ENCODE data around the gene DNM2. TPM values are rescaled to one million over a fixed set of nuclear protein-coding genes. Genes with fewer than 3 reads are reported as not detected.

Gene DNM2
- total and polyA plus RNA-seq, 9 of the 15 experiments (the other 6 are each of a cell fraction or from before 2014, with no cell fraction given), result 2.2 to 161 (median 72.6) TPM

- TF ChIP-seq ZBTB40 (IDR thresholded peaks at IDR 0.05), result no peak
- no peak for TF ChIP-seq ZBTB40 (CRISPR knock-in tag; IDR thresholded peaks at IDR 0.05)
- TF ChIP-seq RREB1 (CRISPR knock-in tag; IDR thresholded peaks at IDR 0.05), result no peak
- TF ChIP-seq ATF3 (IDR thresholded peaks at IDR 0.05), result peak; percentile 90
- TF ChIP-seq ATF3 (CRISPR knock-in tag; conservative IDR thresholded peaks at IDR 0.05), result no peak
- no peak for TF ChIP-seq ZNF57 (CRISPR knock-in tag; IDR thresholded peaks at IDR 0.05)
- TF ChIP-seq CSDE1 (IDR thresholded peaks at IDR 0.05), result no peak
- TF ChIP-seq HNRNPUL1 (IDR thresholded peaks at IDR 0.05; ENCODE audit: low read length), result no peak
- TF ChIP-seq MTA3 (IDR thresholded peaks at IDR 0.05; ENCODE audit: borderline replicate concordance), result peak; percentile 94; the same call in 1 of the 2 replicates
- TF ChIP-seq IRF2 (CRISPR knock-in tag; IDR thresholded peaks at IDR 0.05), result no peak
- no peak for TF ChIP-seq MBD2 (IDR thresholded peaks at IDR 0.05; ENCODE audit: borderline replicate concordance, low read depth)
- no peak for TF ChIP-seq ZNF778 (CRISPR knock-in tag; IDR thresholded peaks at IDR 0.05)
Observed at GRCh38 chr19:10748927-10749434, 31.1 kb downstream of the DNM2 start (continued).
